Kidney (tissue), 14 donors: ENCODE measurements around the gene RNASEH2B. TPM values are rescaled to one million over a fixed set of nuclear protein-coding genes. Genes with fewer than 3 reads are reported as not detected.

Experiments
- DNase-seq, 5 donors: peaks; one replicate each; pipeline ENCODE4 v3.0.0-alpha.2; 2013 to 2020
- FAIRE-seq: peaks from 2 replicates; lab custom pipeline; 2012; peaks lifted over from hg19 to GRCh38; lab: Jason Lieb, UNC
- H3K27ac ChIP-seq, 2 donors: one replicate each; pipeline ENCODE4 v1.7.0; 2013; ENCODE audit warnings: low read depth in 2 of 2, low read length in 2 of 2, inconsistent platforms in 1 of 2
- H3K27me3 ChIP-seq: one replicate; pipeline ENCODE4 v1.7.1; 2013; ENCODE audit warnings: low read length, inconsistent platforms; ENCODE audit not compliant: control insufficient read depth, insufficient read depth
- H3K36me3 ChIP-seq, 3 donors: one replicate each; pipeline versions ENCODE4 v1.7.0 to v1.7.1; 2013; ENCODE audit warnings: low read length in 3 of 3, control low read depth in 1 of 3, inconsistent platforms in 1 of 3; ENCODE audit not compliant: insufficient read depth in 3 of 3, control insufficient read depth in 2 of 3
- H3K4me1 ChIP-seq, 3 donors: one replicate each; pipeline versions ENCODE4 v1.7.0 to v1.7.1; 2013; ENCODE audit warnings: low read length in 3 of 3, inconsistent platforms in 1 of 3, low read depth in 1 of 3; ENCODE audit not compliant: control insufficient read depth in 2 of 3, insufficient read depth in 2 of 3
- H3K4me3 ChIP-seq, 3 donors: one replicate each; pipeline versions ENCODE4 v1.7.0 to v1.8.1; 2013; ENCODE audit warnings: low read length in 3 of 3, control low read depth in 1 of 3, inconsistent platforms in 1 of 3
- H3K9ac ChIP-seq, 3 donors: one replicate each; pipeline versions ENCODE4 v1.7.0 to v1.7.1; 2013; ENCODE audit warnings: low read length in 3 of 3, control low read depth in 1 of 3, inconsistent platforms in 1 of 3
- H3K9me3 ChIP-seq, 3 donors: one replicate each; pipeline versions ENCODE4 v1.7.0 to v1.7.1; 2013; ENCODE audit warnings: low read length in 3 of 3, control low read depth in 1 of 3, inconsistent platforms in 1 of 3; ENCODE audit not compliant: control insufficient read depth in 2 of 3, insufficient read depth in 1 of 3
- intact Hi-C: fragments of 100-400 bp; cut with DNase I; formaldehyde crosslinking; loops from one replicate; pipeline ENCODE4 v1.11.1; 2022
- polyA plus RNA-seq: library from polyadenylated mRNA; stranded (reverse); fragments of 350-450 nt; fragmentation: Illumina TruSeq; extraction: RNeasy Lipid Tissue Mini Kit (QIAGEN cat#74804); gene quantifications from one replicate; pipeline ENCODE4 v1.2.3, GENCODE V29; 2014; ENCODE audit warnings: low read depth, low replicate concordance; ENCODE audit not compliant: insufficient read depth
- total RNA-seq: library from RNA; stranded (reverse); fragmentation: NEBNext Ultra II Directional; extraction: Animal tissue kit (Norgen Biotek cat#: 25700); gene quantifications from one replicate; pipeline ENCODE4 v1.2.1, GENCODE V29; 2021
- TF ChIP-seq, protein P1 (sequence below): IDR thresholded peaks from 3 replicates; pipeline ENCODE4 v1.5.1; 2012; ENCODE audit warnings: mild to moderate bottlenecking, moderate library complexity, borderline replicate concordance; ENCODE audit not compliant: insufficient read depth; ENCODE audit errors: extremely low read depth
- donor health status: control.
- donor health status: control.
- donor health status: control.
- donor health status: control.
- donor health status: control.
- donor health status: DM: yes; HTN: yes; CAD: no.
- donor health status: Normal renal cell carcinoma (clear cell type).

RNASEH2B gene
- total and polyA plus RNA-seq, 2 donors from 2014 or later: 32.5 to 37.7 TPM

DNA sequence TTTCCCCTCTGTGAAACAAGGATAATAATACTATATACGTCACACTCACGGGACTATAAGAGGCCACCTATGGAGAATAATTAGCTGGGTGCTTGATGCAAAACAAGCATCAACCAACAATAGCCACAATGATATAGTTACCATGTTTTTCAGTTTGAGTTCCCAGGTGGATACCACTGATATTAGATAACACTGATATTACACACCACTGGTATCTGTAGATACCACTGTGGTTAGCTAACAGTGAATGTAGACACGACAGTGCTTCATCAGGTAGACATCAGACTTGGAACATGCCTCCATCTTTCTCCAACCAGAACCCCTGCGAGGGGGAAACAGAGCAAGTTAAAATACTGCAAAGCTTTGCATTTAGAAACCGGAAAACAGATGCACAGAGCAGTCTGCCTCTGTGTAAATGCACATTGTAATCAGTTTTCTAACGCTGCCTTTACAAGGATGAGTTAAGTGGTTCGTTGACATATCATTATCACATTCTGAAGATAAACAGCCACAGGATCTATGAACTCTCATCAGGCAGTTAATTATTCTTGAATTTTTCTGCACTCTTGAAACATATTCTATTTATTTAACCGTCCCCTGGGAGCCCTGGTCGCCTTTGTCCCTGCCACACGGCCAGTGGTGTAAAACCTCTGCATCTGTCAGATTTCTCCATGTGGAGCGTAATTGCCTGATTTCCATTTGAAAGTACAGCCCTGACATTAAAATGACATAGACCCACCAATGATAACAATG, 80.7 kb downstream of the RNASEH2B start:
- no peak overlapping the region for H3K9ac ChIP-seq
- H3K9me3 ChIP-seq: no peaks in the 10 kb centered on the region
- H3K4me3 ChIP-seq: no peak overlapping the region
- no peak for DNase-seq
- TF ChIP-seq, protein P1, sequence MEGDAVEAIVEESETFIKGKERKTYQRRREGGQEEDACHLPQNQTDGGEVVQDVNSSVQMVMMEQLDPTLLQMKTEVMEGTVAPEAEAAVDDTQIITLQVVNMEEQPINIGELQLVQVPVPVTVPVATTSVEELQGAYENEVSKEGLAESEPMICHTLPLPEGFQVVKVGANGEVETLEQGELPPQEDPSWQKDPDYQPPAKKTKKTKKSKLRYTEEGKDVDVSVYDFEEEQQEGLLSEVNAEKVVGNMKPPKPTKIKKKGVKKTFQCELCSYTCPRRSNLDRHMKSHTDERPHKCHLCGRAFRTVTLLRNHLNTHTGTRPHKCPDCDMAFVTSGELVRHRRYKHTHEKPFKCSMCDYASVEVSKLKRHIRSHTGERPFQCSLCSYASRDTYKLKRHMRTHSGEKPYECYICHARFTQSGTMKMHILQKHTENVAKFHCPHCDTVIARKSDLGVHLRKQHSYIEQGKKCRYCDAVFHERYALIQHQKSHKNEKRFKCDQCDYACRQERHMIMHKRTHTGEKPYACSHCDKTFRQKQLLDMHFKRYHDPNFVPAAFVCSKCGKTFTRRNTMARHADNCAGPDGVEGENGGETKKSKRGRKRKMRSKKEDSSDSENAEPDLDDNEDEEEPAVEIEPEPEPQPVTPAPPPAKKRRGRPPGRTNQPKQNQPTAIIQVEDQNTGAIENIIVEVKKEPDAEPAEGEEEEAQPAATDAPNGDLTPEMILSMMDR: no peak
- no peak overlapping the region for H3K27ac ChIP-seq
- peaks cover 3 to 7% (median 5%) of the 10 kb centered on the region in 3 donors for H3K4me1 ChIP-seq
- H3K27me3 ChIP-seq: no peaks in the 10 kb centered on the region
- no peak for FAIRE-seq
- no peaks in the 10 kb centered on the region for H3K36me3 ChIP-seq
- intact Hi-C loops: no loop called here

DNA sequence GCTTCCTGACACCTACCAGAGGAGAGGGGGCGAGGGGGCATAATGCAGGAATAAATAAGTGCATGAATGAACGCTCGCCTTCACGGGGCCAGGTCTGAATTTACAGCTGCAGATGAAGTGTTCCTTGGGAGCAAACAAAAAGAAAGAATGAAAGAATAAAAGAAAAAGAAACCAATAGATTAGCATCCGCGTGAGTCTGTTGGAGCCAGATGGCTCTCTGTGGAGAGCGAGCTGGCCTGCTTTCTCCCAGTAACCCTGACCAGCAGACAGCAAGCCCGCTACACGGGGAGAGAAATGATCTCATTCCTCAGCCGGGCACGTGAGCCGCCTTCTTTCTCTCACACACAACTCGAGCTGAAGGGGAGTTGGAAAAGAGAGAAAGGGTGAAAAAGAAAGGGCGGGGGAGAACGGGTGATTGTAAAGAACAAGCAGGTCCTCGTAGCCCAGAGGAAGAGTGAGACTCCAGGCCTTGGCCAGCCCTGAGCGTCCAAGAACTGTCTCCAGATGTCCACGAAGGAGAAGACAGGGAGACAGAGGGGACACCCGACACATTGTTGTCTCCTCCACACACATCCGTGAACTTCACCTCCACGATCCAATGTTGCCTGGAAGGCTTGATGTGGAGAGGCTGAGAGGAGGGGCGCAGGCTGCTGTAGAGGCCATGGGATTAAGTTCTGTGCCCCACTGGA, 81.4 kb downstream of the RNASEH2B start:
- Histone ChIP-seq H3K4me1 (peaks cover 3 to 9% (median 5%) of the 10 kb centered on the region in 3 donors), H3K27me3 (no peaks in the 10 kb centered on the region), H3K27ac (no peak overlapping the region), H3K36me3 (no peaks in the 10 kb centered on the region), H3K4me3 (no peak overlapping the region), H3K9ac (no peak overlapping the region), H3K9me3 (no peaks in the 10 kb centered on the region)
- FAIRE-seq (no peak), DNase-seq (peak in 4 of 5 donors; percentile 65 to 85 (median 70))
- intact Hi-C loops: no loop called here
- TF ChIP-seq, protein P1: no peak

DNA sequence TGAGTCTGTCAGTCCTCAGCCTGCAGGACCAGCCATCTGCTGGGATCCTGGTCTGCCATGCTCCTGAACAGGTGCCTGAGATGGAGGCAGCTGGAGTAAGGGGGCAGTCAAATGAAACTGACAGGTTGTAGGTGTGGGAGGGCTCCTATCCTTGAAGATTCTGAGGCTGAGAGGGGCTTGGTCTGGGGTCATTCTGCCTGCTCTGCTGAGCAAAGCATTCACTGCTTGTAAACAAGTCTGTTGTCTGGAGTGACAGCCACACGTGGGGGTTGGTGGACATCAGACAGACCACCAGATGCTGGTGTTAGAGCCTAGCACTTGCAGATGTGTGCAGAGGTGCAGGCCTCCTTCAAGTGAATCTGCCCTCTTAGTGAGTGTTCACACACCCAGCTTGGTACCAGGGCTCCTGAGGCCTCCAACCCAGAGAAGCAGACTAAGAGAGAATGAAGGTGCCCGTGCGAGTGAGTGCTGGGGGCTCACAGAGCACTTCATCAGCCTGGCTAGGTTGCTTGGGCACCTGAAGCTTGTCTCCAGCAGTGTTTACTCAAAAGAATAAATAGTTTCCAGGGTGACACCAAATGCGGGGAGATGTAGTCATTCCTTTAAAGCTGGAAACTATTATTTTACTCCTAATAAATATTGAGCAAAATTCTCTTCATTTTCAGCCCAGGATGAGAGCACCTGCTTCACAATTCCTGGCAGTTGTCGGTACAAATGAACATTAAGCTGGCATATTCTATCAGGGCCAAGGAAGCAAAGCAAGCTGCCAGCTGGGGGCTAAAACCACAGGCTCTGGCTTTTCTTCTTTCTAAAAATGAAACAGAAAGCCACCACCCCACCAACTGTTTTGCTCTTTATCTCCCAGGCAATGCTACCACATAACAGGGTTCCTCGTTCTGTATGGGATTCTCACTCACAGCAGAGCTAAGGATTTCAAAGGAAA, 82.3 kb downstream of the RNASEH2B start:
- H3K9ac ChIP-seq: no peak overlapping the region
- H3K27ac ChIP-seq: no peak overlapping the region
- peak in 4 of 5 donors; percentile 67 to 75 (median 70) for DNase-seq
- no peak for FAIRE-seq
- no peaks in the 10 kb centered on the region for H3K27me3 ChIP-seq
- intact Hi-C loops: no loop called here
- no peaks in the 10 kb centered on the region for H3K36me3 ChIP-seq
- peaks cover 3 to 10% (median 5%) of the 10 kb centered on the region in 3 donors for H3K4me1 ChIP-seq
- H3K9me3 ChIP-seq: no peaks in the 10 kb centered on the region
- no peak overlapping the region for H3K4me3 ChIP-seq
- TF ChIP-seq, protein P1: no peak
